Upper lobe of left lung (tissue), 4 donors: ENCODE data around the gene GRID1.

ENCODE experiments used
- EP300 ChIP-seq, 4 donors: sonication (generic); formaldehyde crosslinking; IDR thresholded peaks; one replicate each; pipeline ENCODE4 v1.5.1; 2017; ENCODE audit warnings: antibody characterized with exemption in 4 of 4, control low read depth in 2 of 4
- POLR2A ChIP-seq, 4 donors: fragments of 450-650 bp; IDR thresholded peaks; one replicate each; pipeline ENCODE4 v1.5.1; 2016 to 2017; ENCODE audit warnings: antibody characterized with exemption in 4 of 4, mild to moderate bottlenecking in 2 of 4
- POLR2AphosphoS5 ChIP-seq, 2 donors: sonication (generic); formaldehyde crosslinking; IDR thresholded peaks; one replicate each; pipeline ENCODE4 v1.5.1; 2017; ENCODE audit warnings: antibody characterized with exemption in 2 of 2
- TF ChIP-seq, protein P1 (sequence below), 6 experiments: fragments of 450-650 bp in 4 of 6; fragments of 200-600 bp in 2 of 6; sonication (generic) in 2 of 6; IDR thresholded peaks; one replicate each; pipeline ENCODE4 v1.5.1; 2016 to 2019; ENCODE audit warnings: antibody characterized with exemption in 6 of 6

DNA sequence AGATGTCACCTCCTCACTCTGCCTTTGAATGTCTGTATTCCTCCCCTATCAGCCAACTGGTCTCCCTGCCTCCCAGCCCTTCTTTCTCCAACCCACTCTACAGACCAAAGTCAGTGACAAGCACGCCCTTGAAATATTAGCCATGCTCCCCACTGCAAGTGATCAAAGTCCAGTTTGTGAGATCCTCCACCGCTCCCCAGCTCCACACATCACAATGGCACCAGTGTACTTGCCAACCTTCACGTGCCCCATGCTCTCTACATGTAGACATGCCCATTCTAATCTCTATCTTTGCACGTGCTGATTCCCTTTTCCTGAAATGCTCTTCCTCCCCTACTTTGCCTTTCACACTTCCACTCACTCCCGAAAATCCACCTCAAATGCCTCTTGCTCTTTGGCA is 150.9 kb downstream of the GRID1 start:
- TF ChIP-seq POLR2A (IDR thresholded peaks at IDR 0.05), result no peak
- TF ChIP-seq, protein P1, sequence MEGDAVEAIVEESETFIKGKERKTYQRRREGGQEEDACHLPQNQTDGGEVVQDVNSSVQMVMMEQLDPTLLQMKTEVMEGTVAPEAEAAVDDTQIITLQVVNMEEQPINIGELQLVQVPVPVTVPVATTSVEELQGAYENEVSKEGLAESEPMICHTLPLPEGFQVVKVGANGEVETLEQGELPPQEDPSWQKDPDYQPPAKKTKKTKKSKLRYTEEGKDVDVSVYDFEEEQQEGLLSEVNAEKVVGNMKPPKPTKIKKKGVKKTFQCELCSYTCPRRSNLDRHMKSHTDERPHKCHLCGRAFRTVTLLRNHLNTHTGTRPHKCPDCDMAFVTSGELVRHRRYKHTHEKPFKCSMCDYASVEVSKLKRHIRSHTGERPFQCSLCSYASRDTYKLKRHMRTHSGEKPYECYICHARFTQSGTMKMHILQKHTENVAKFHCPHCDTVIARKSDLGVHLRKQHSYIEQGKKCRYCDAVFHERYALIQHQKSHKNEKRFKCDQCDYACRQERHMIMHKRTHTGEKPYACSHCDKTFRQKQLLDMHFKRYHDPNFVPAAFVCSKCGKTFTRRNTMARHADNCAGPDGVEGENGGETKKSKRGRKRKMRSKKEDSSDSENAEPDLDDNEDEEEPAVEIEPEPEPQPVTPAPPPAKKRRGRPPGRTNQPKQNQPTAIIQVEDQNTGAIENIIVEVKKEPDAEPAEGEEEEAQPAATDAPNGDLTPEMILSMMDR (IDR thresholded peaks at IDR 0.05), result no peak
- TF ChIP-seq POLR2AphosphoS5 (IDR thresholded peaks at IDR 0.05), result no peak
- no peak for TF ChIP-seq EP300 (IDR thresholded peaks at IDR 0.05)
